ENCODE measurements around the gene EIF4E1B.

DNA sequence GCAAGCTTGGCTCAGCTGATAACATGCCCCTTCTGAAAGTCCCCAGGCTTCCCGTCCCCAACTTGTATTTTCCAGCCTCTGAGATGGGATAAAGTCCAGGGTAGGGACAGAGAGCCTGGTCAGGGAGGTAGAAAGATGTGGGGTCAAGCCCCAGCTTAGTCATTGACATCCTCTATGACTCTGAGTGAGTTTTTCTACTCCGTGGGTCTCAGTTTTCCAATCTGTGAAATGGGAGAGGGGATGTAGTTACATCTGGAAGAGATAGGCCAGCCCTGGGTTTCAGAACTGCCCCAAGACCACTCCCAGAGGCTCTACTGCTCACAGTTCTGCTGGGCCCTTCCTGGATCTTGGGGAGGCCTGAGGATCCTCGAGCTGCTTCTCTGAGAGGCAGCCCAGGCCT is 23.6 kb upstream of the EIF4E1B start:
- no peak for TF ChIP-seq POLR2A (IDR thresholded peaks at IDR 0.05; ENCODE audit: low read depth, low read length)
- TF ChIP-seq TAF1 (IDR thresholded peaks at IDR 0.05; ENCODE audit: borderline replicate concordance, low read depth, low read length) = no peak

All from GM12892 (cell line).